Measurements from ENCODE around the gene CDCP2.
A peak's percentile ranks its signal among the peaks of the same experiment; 100 is the strongest.

CDCP2 gene

GRCh38 chr1:54152696-54153095, at the start of gene CDCP2:
CDCP2 (minus strand) TSS chr1:54153000; CDS start chr1:54152922, 78 bp downstream.
- Histone ChIP-seq H3K4me1 (ENCODE audit: control insufficient read depth, insufficient read depth, low read length) (no peaks in the 10 kb centered on the region; the same call in 1 of the 2 replicates), H3K36me3 (ENCODE audit: control insufficient read depth, insufficient read depth, low read length) (no peaks in the 10 kb centered on the region), H3K9me3 (ENCODE audit: control insufficient read depth, insufficient read depth, low read length) (no peaks in the 10 kb centered on the region), H3K27me3 (ENCODE audit: control insufficient read depth, insufficient read depth, low read length) (no peaks in the 10 kb centered on the region; the same call in 1 of the 2 replicates), H3K4me3 (ENCODE audit: low read length) (no peak within 1 kb of the TSS), H3K27ac (ENCODE audit: low read length) (no peak within 1 kb of the TSS)
- no peak for DNase-seq (ENCODE audit: low read depth, low spot score)
- WGBS (ENCODE audit: insufficient coverage, insufficient read length) = no CpG with 5 or more reads among the region's 5 CpGs

DNA sequence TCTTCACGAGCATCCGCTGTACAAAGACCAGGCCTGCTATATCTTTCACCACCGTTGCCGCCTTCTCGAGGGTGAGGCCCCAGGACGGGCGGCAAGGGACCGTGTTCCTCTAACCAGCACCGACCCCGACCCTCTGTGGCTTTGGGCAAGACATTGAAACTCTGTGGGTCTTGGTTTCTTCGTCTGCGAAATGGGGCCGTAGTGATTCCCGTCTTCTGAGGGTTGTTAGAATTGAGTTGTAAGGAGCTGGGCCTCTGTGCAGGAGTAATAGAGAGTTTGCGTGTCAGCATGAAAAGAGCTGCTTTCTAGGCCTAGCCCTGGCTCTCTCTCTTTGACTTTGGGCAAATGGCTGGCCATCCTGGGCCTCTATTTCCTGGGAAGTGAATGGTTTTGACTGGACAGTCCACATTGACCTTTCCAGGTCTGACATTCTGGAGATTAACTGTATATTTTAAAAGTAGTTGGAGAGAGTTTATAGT, 47.8 kb upstream of the CDCP2 start:
- WGBS (ENCODE audit: insufficient coverage, insufficient read length) = no CpG with 5 or more reads among the region's 15 CpGs
- Histone ChIP-seq H3K4me1 (ENCODE audit: control insufficient read depth, insufficient read depth, low read length) (no peaks in the 10 kb centered on the region), H3K27me3 (ENCODE audit: control insufficient read depth, insufficient read depth, low read length) (no peaks in the 10 kb centered on the region), H3K9me3 (ENCODE audit: control insufficient read depth, insufficient read depth, low read length) (no peaks in the 10 kb centered on the region), H3K27ac (ENCODE audit: low read length) (no peak overlapping the region), H3K4me3 (ENCODE audit: low read length) (peak overlapping the region; percentile 87), H3K36me3 (ENCODE audit: control insufficient read depth, insufficient read depth, low read length) (peaks cover 9% of the 10 kb centered on the region; the same call in 1 of the 2 replicates)
- DNase-seq (ENCODE audit: low read depth, low spot score) = no peak

GRCh38 chr1:54199765-54200518, 47.1 kb upstream of the CDCP2 start, which contains the start of the genes CYB5RL and MRPL37:
CYB5RL (minus strand) TSS chr1:54200030; CDS start chr1:54195616, 4,414 bp downstream.
MRPL37 (plus strand) TSS chr1:54200167; CDS start chr1:54200244, 77 bp downstream.
- no peak within 1 kb of the TSS for H3K27ac ChIP-seq (ENCODE audit: low read length)
- H3K36me3 ChIP-seq (ENCODE audit: control insufficient read depth, insufficient read depth, low read length) = peaks cover 3% of the 10 kb centered on the region; the same call in 1 of the 2 replicates
- no CpG with 5 or more reads among the region's 51 CpGs for WGBS (ENCODE audit: insufficient coverage, insufficient read length)
- no peaks in the 10 kb centered on the region for H3K4me1 ChIP-seq (ENCODE audit: control insufficient read depth, insufficient read depth, low read length)
- H3K9me3 ChIP-seq (ENCODE audit: control insufficient read depth, insufficient read depth, low read length) = no peaks in the 10 kb centered on the region
- peak within 1 kb of the TSS; percentile 87 for H3K4me3 ChIP-seq (ENCODE audit: low read length)
- no peaks in the 10 kb centered on the region for H3K27me3 ChIP-seq (ENCODE audit: control insufficient read depth, insufficient read depth, low read length)
- DNase-seq (ENCODE audit: low read depth, low spot score) = peak; percentile 89

GRCh38 chr1:54199151-54199764, 46.5 kb upstream of the CDCP2 start:
- Histone ChIP-seq H3K27me3 (ENCODE audit: control insufficient read depth, insufficient read depth, low read length) (no peaks in the 10 kb centered on the region), H3K9me3 (ENCODE audit: control insufficient read depth, insufficient read depth, low read length) (no peaks in the 10 kb centered on the region), H3K4me1 (ENCODE audit: control insufficient read depth, insufficient read depth, low read length) (no peaks in the 10 kb centered on the region), H3K27ac (ENCODE audit: low read length) (no peak overlapping the region), H3K36me3 (ENCODE audit: control insufficient read depth, insufficient read depth, low read length) (no peaks in the 10 kb centered on the region), H3K4me3 (ENCODE audit: low read length) (peak overlapping the region; percentile 76; the same call in 1 of the 2 replicates)
- WGBS (ENCODE audit: insufficient coverage, insufficient read length) = no CpG with 5 or more reads among the region's 17 CpGs
- DNase-seq (ENCODE audit: low read depth, low spot score) = no peak

GRCh38 chr1:54193453-54193852, 40.7 kb upstream of the CDCP2 start:
- DNase-seq (ENCODE audit: low read depth, low spot score) = no peak
- no CpG with 5 or more reads among the region's 5 CpGs for WGBS (ENCODE audit: insufficient coverage, insufficient read length)
- Histone ChIP-seq H3K27me3 (ENCODE audit: control insufficient read depth, insufficient read depth, low read length) (no peaks in the 10 kb centered on the region), H3K4me3 (ENCODE audit: low read length) (no peak overlapping the region), H3K27ac (ENCODE audit: low read length) (no peak overlapping the region), H3K9me3 (ENCODE audit: control insufficient read depth, insufficient read depth, low read length) (no peaks in the 10 kb centered on the region), H3K36me3 (ENCODE audit: control insufficient read depth, insufficient read depth, low read length) (0 out of 2 replicates have a peak, but pooled peaks cover 3% of the 10 kb centered on the region), H3K4me1 (ENCODE audit: control insufficient read depth, insufficient read depth, low read length) (no peaks in the 10 kb centered on the region)

DNA sequence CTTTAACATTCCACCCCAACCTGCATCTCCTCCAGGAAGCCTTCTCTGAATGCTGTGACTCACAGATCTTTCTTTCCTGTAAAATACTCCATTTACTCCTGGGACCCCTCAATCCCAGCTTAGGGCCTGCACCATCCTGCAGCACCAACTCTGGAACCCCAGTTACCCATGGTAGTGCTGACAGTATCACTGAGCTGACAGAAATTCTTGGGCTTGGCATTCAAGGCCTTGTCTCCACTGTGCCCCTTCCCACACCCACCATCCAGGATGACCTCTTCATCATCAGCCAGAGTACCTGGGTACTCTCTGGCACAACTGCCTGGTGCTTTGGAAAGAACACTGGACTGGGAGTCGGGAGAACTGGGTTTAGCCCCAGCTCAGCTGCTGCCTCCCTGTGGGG, 38.7 kb upstream of the CDCP2 start:
- no CpG with 5 or more reads among the region's 1 CpG for WGBS (ENCODE audit: insufficient coverage, insufficient read length)
- H3K36me3 ChIP-seq (ENCODE audit: control insufficient read depth, insufficient read depth, low read length) = 0 out of 2 replicates have a peak, but pooled peaks cover 3% of the 10 kb centered on the region

DNA sequence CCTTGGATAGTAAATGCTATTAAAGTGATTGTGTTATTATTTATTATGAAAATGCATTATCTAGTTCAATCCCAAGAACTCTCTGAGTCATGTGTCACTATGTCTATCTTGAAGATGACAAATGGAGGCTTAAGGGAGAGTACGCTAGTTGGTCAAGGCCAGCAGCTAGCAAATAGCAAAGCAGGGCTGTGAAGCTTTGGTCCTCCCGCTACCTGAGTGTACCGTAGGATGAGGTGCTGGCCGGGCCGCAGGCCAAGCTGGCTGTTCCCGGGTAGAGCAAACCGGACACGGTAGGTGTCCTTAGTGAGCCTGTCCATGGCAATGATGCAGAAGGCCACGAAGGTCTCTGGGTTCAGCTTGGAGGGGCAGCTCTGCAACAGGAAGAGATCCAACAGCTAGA, 37.7 kb upstream of the CDCP2 start:
- Histone ChIP-seq H3K4me1 (ENCODE audit: control insufficient read depth, insufficient read depth, low read length) (no peaks in the 10 kb centered on the region), H3K9me3 (ENCODE audit: control insufficient read depth, insufficient read depth, low read length) (no peaks in the 10 kb centered on the region), H3K36me3 (ENCODE audit: control insufficient read depth, insufficient read depth, low read length) (0 out of 2 replicates have a peak, but pooled peaks cover 3% of the 10 kb centered on the region), H3K27ac (ENCODE audit: low read length) (no peak overlapping the region), H3K4me3 (ENCODE audit: low read length) (no peak overlapping the region), H3K27me3 (ENCODE audit: control insufficient read depth, insufficient read depth, low read length) (no peaks in the 10 kb centered on the region)
- DNase-seq (ENCODE audit: low read depth, low spot score) = no peak
- no CpG with 5 or more reads among the region's 9 CpGs for WGBS (ENCODE audit: insufficient coverage, insufficient read length)

More for the DNA sequence above, 38.7 kb upstream of the CDCP2 start:
- H3K4me3 ChIP-seq (ENCODE audit: low read length) = no peak overlapping the region
- no peaks in the 10 kb centered on the region for H3K9me3 ChIP-seq (ENCODE audit: control insufficient read depth, insufficient read depth, low read length)
- no peaks in the 10 kb centered on the region for H3K27me3 ChIP-seq (ENCODE audit: control insufficient read depth, insufficient read depth, low read length)
- no peak overlapping the region for H3K27ac ChIP-seq (ENCODE audit: low read length)
- no peaks in the 10 kb centered on the region for H3K4me1 ChIP-seq (ENCODE audit: control insufficient read depth, insufficient read depth, low read length)
- no peak for DNase-seq (ENCODE audit: low read depth, low spot score)

DNA sequence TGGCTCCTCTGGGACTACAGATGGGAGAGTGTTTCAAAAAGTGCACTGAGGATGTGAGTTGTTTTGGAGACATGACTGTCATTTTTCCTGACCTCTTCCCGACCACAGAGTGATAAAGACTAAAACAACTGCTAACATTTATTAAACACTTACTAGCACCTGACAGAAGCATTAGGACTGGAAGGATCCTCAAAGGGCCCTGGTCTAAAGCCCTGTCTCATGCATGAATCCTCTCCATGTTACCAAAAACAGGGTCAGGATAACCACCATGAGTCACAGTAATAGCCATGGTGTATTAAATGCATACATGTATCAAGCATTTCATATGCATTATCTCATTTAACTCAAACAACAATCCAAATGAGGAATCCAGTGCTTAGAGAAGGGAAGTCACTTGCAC, 35.5 kb upstream of the CDCP2 start:
- Histone ChIP-seq H3K4me3 (ENCODE audit: low read length) (no peak overlapping the region), H3K27ac (ENCODE audit: low read length) (no peak overlapping the region), H3K27me3 (ENCODE audit: control insufficient read depth, insufficient read depth, low read length) (no peaks in the 10 kb centered on the region), H3K4me1 (ENCODE audit: control insufficient read depth, insufficient read depth, low read length) (no peaks in the 10 kb centered on the region), H3K36me3 (ENCODE audit: control insufficient read depth, insufficient read depth, low read length) (0 out of 2 replicates have a peak, but pooled peaks cover 3% of the 10 kb centered on the region), H3K9me3 (ENCODE audit: control insufficient read depth, insufficient read depth, low read length) (no peaks in the 10 kb centered on the region)
- no CpG with 5 or more reads among the region's 1 CpG for WGBS (ENCODE audit: insufficient coverage, insufficient read length)
- DNase-seq (ENCODE audit: low read depth, low spot score) = no peak

DNA sequence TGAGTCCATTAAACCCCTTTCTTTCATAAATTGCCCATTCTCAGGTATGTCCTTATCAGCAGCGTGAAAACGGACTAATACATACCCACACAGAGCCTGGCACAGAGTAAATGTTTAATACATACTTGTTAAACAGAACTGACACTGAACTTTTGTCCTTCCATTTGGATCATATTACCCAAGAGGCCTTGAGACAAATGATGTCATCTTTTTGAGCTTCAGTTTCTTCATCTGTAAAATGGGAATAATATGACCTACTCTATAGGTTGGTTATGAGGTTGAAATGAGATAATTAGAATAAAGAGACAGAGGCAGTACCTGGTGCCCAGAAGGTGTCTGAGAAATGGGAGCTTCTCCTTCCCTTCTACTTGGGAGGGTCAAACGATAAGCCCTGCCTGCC, 33.3 kb upstream of the CDCP2 start:
- H3K27ac ChIP-seq (ENCODE audit: low read length) = no peak overlapping the region
- H3K4me1 ChIP-seq (ENCODE audit: control insufficient read depth, insufficient read depth, low read length) = no peaks in the 10 kb centered on the region
- WGBS (ENCODE audit: insufficient coverage, insufficient read length) = no CpG with 5 or more reads among the region's 3 CpGs
- H3K4me3 ChIP-seq (ENCODE audit: low read length) = no peak overlapping the region
- H3K36me3 ChIP-seq (ENCODE audit: control insufficient read depth, insufficient read depth, low read length) = 0 out of 2 replicates have a peak, but pooled peaks cover 3% of the 10 kb centered on the region
- H3K9me3 ChIP-seq (ENCODE audit: control insufficient read depth, insufficient read depth, low read length) = no peaks in the 10 kb centered on the region
- no peaks in the 10 kb centered on the region for H3K27me3 ChIP-seq (ENCODE audit: control insufficient read depth, insufficient read depth, low read length)
- DNase-seq (ENCODE audit: low read depth, low spot score) = no peak

- Histone ChIP-seq H3K4me1 (ENCODE audit: control insufficient read depth, insufficient read depth, low read length) (no peaks in the 10 kb centered on the region), H3K27ac (ENCODE audit: low read length) (no peak overlapping the region), H3K36me3 (ENCODE audit: control insufficient read depth, insufficient read depth, low read length) (no peaks in the 10 kb centered on the region), H3K4me3 (ENCODE audit: low read length) (no peak overlapping the region), H3K9me3 (ENCODE audit: control insufficient read depth, insufficient read depth, low read length) (no peaks in the 10 kb centered on the region), H3K27me3 (ENCODE audit: control insufficient read depth, insufficient read depth, low read length) (no peaks in the 10 kb centered on the region)
- no peak for DNase-seq (ENCODE audit: low read depth, low spot score)
- WGBS (ENCODE audit: insufficient coverage, insufficient read length) = no CpG with 5 or more reads among the region's 5 CpGs
These were observed 28.0 kb upstream of the CDCP2 start for GRCh38 chr1:54180701-54181360.
